GM12865 (cell line): Measurements from ENCODE around the gene THRSP.
"Not testable (repeated sequence)": the region's sequence is repeated elsewhere in the genome, so short reads cannot be mapped to it uniquely, and the experiment has no call there.

Experiments
- DNase-seq: peaks from one replicate; pipeline ENCODE4 v3.0.0; 2010; ENCODE audit warnings: low read depth
- H3K4me3 ChIP-seq: 2 replicates; pipeline ENCODE4 v1.5.1; 2011; ENCODE audit warnings: mild to moderate bottlenecking, low read depth, low read length, control low read depth
- CTCF ChIP-seq: IDR thresholded peaks from 2 replicates; pipeline ENCODE4 v1.5.1; 2011; ENCODE audit warnings: low read length, control low read depth, low read depth, inconsistent platforms; ENCODE audit not compliant: insufficient read depth; ENCODE audit errors: missing control alignments

THRSP gene

GRCh38 chr11:78063440-78064181 is at the start of gene THRSP:
TSS of gene THRSP (plus strand) at chr11:78063861. CDS start at chr11:78063882, 21 bp downstream.
- no peak for DNase-seq
- no peak within 1 kb of the TSS for H3K4me3 ChIP-seq
- TF ChIP-seq CTCF = no peak

GRCh38 chr11:78014937-78015520 is 48.6 kb upstream of the THRSP start:
- DNase-seq, H3K4me3 ChIP-seq: not testable (repeated sequence)

- no peak for DNase-seq
- H3K4me3 ChIP-seq = no peak overlapping the region
- TF ChIP-seq CTCF = no peak
These were observed 47.8 kb upstream of the THRSP start for GRCh38 chr11:78015878-78016277.

GRCh38 chr11:78019808-78020207 is 43.9 kb upstream of the THRSP start:
- TF ChIP-seq CTCF = no peak
- DNase-seq = no peak
- H3K4me3 ChIP-seq = no peak overlapping the region

- no peak overlapping the region for H3K4me3 ChIP-seq
- no peak for TF ChIP-seq CTCF
- no peak for DNase-seq
These were observed 43.4 kb upstream of the THRSP start for GRCh38 chr11:78020246-78020645.

GRCh38 chr11:78021611-78022010 is 42.0 kb upstream of the THRSP start:
- no peak for DNase-seq
- no peak for TF ChIP-seq CTCF
- H3K4me3 ChIP-seq = no peak overlapping the region

GRCh38 chr11:78022397-78023396 is 41.0 kb upstream of the THRSP start, which contains the start of gene KCTD14:
TSS of gene KCTD14 (minus strand) at chr11:78023276. CDS start at chr11:78023249, 27 bp downstream.
- no peak within 1 kb of the TSS for H3K4me3 ChIP-seq
- TF ChIP-seq CTCF = no peak
- DNase-seq = peak; percentile 12
